Liver (tissue), 9 donors: ENCODE data around the gene EDDM3A. TPM values are rescaled to one million over a fixed set of nuclear protein-coding genes. Genes with fewer than 3 reads are reported as not detected.

Experiments
- DNase-seq: peaks from one replicate; pipeline ENCODE4 v3.0.0-alpha.2; 2017; ENCODE audit warnings: low spot score
- H3K27ac ChIP-seq, 2 donors: one replicate each; pipeline ENCODE4 v1.7.0; 2013; ENCODE audit warnings: inconsistent platforms in 2 of 2, low read length in 2 of 2, control low read depth in 1 of 2, low read depth in 1 of 2, mild to moderate bottlenecking in 1 of 2
- H3K27me3 ChIP-seq, 4 donors: one replicate each; pipeline versions ENCODE4 v1.6.1 to v1.7.0; 2013; ENCODE audit warnings: low read length in 3 of 4, inconsistent platforms in 1 of 4, mild to moderate bottlenecking in 1 of 4, moderate library complexity in 1 of 4; ENCODE audit not compliant: control insufficient read depth in 4 of 4, insufficient read depth in 4 of 4
- H3K36me3 ChIP-seq, 4 donors: one replicate each; pipeline versions ENCODE4 v1.6.1 to v1.7.0; 2013; ENCODE audit warnings: low read length in 3 of 4, mild to moderate bottlenecking in 3 of 4, low read depth in 1 of 4, moderate library complexity in 1 of 4; ENCODE audit not compliant: control insufficient read depth in 4 of 4, insufficient read depth in 3 of 4
- H3K4me1 ChIP-seq, 4 donors: one replicate each; pipeline versions ENCODE4 v1.6.1 to v1.7.0; 2013; ENCODE audit warnings: low read length in 3 of 4, mild to moderate bottlenecking in 3 of 4, moderate library complexity in 1 of 4; ENCODE audit not compliant: control insufficient read depth in 4 of 4, insufficient read depth in 4 of 4
- H3K4me3 ChIP-seq, 3 donors: one replicate each; pipeline versions ENCODE4 v1.6.1 to v1.7.0; 2013; ENCODE audit warnings: low read length in 3 of 3, control low read depth in 1 of 3, low read depth in 1 of 3, mild to moderate bottlenecking in 1 of 3
- H3K9ac ChIP-seq, 2 donors: one replicate each; pipeline ENCODE4 v1.7.0; 2013; ENCODE audit warnings: low read length in 2 of 2, mild to moderate bottlenecking in 2 of 2, moderate library complexity in 2 of 2, control low read depth in 1 of 2, low read depth in 1 of 2
- H3K9me3 ChIP-seq, 4 donors: one replicate each; pipeline versions ENCODE4 v1.6.1 to v1.7.0; 2013; ENCODE audit warnings: low read length in 3 of 4; ENCODE audit not compliant: control insufficient read depth in 4 of 4
- ATF3 ChIP-seq: IDR thresholded peaks from 2 replicates; pipeline ENCODE4 v1.6.1; 2016; ENCODE audit warnings: antibody characterized with exemption
- CTCF ChIP-seq: fragments of 150-350 bp; IDR thresholded peaks from 2 replicates; pipeline ENCODE4 v1.5.1; 2017; ENCODE audit warnings: improper control_type of control experiment, low read depth, low read length; ENCODE audit not compliant: missing input control
- EGR1 ChIP-seq, 2 donors: IDR thresholded peaks; 2 replicates each; pipeline ENCODE4 v1.6.1; 2016 to 2018; ENCODE audit warnings: antibody characterized with exemption in 2 of 2, low read depth in 2 of 2
- FOXA1 ChIP-seq: IDR thresholded peaks from 2 replicates; pipeline ENCODE4 v1.6.1; 2016; ENCODE audit warnings: antibody characterized with exemption
- FOXA2 ChIP-seq: IDR thresholded peaks from 2 replicates; pipeline ENCODE4 v1.6.1; 2016; ENCODE audit warnings: antibody characterized with exemption
- GABPA ChIP-seq, 2 donors: IDR thresholded peaks in 1 of 2; conservative IDR thresholded peaks in 1 of 2; 2 replicates each; pipeline ENCODE4 v1.6.1; 2016; ENCODE audit warnings: antibody characterized with exemption in 2 of 2, mild to moderate bottlenecking in 1 of 2, moderate library complexity in 1 of 2
- HNF4A ChIP-seq, 2 donors: conservative IDR thresholded peaks; 2 replicates each; pipeline ENCODE4 v1.6.1; 2016; ENCODE audit warnings: antibody characterized with exemption in 2 of 2, mild to moderate bottlenecking in 2 of 2
- HNF4G ChIP-seq: IDR thresholded peaks from 2 replicates; pipeline ENCODE4 v1.6.1; 2016; ENCODE audit warnings: antibody characterized with exemption
- JUND ChIP-seq, 2 donors: IDR thresholded peaks; 2 replicates each; pipeline ENCODE4 v1.6.1; 2016; ENCODE audit warnings: antibody characterized with exemption in 2 of 2
- MAX ChIP-seq: IDR thresholded peaks from 2 replicates; pipeline ENCODE4 v1.6.1; 2016; ENCODE audit warnings: antibody characterized with exemption
- NR2F2 ChIP-seq: IDR thresholded peaks from 2 replicates; pipeline ENCODE4 v1.6.1; 2016; ENCODE audit warnings: antibody characterized with exemption
- RAD21 ChIP-seq, 2 donors: IDR thresholded peaks; 2 replicates each; pipeline ENCODE4 v1.6.1; 2016; ENCODE audit warnings: antibody characterized with exemption in 2 of 2, mild to moderate bottlenecking in 2 of 2
- REST ChIP-seq: IDR thresholded peaks from 2 replicates; pipeline ENCODE4 v1.6.1; 2016; ENCODE audit warnings: antibody characterized with exemption, mild to moderate bottlenecking
- RXRA ChIP-seq, 2 donors: IDR thresholded peaks; 2 replicates each; pipeline ENCODE4 v1.6.1; 2017 to 2018; ENCODE audit warnings: antibody characterized with exemption in 2 of 2, mild to moderate bottlenecking in 1 of 2
- SP1 ChIP-seq: IDR thresholded peaks from 2 replicates; pipeline ENCODE4 v1.6.1; 2018; ENCODE audit warnings: antibody characterized with exemption, mild to moderate bottlenecking
- TAF1 ChIP-seq: conservative IDR thresholded peaks from 2 replicates; pipeline ENCODE4 v1.6.1; 2016; ENCODE audit warnings: antibody characterized with exemption, mild to moderate bottlenecking
- YY1 ChIP-seq: IDR thresholded peaks from 2 replicates; pipeline ENCODE4 v1.6.1; 2016; ENCODE audit warnings: antibody characterized with exemption, mild to moderate bottlenecking
- ZBTB33 ChIP-seq: IDR thresholded peaks from 2 replicates; pipeline ENCODE4 v1.6.1; 2016; ENCODE audit warnings: antibody characterized with exemption
- WGBS: extraction: QIAGEN DNeasy Blood & Tissue Kit; methylation state at CpG from one replicate; pipeline ENCODE4 v1.1.7; 2013; 5-methylcytosine and 5-hydroxymethylcytosine counted together
- polyA plus RNA-seq, 2 donors: library from polyadenylated mRNA; stranded (reverse) in 1 of 2; unstranded in 1 of 2; fragments of 200-250 nt in 1 of 2; fragments of >200 nt in 1 of 2; fragmentation: Nextera tagmentation in 1 of 2; extraction: Ambion mirVana in 1 of 2; gene quantifications; one replicate each; pipeline versions ENCODE4 v1.2.1 to v1.2.3, GENCODE V29; 2013 to 2015
- total RNA-seq, 2 donors: library from RNA; depleted of rRNA; stranded (reverse); fragments of >200 nt; gene quantifications; one replicate each; pipeline ENCODE4 v1.2.3, GENCODE V29; 2014
- donor health status: healthy.
- donor health status: healthy.
- donor health status: healthy.
- donor health status: healthy.
- donor health status: healthy.

The EDDM3A gene
- total and polyA plus RNA-seq, 4 donors, result not detected

GRCh38 chr14:20797164-20797563 lies 51.5 kb downstream of the EDDM3A start:
- no peak overlapping the region for H3K27ac ChIP-seq
- 97% methylated on average over 1 of the region's 1 CpG for WGBS
- no peaks in the 10 kb centered on the region for H3K9me3 ChIP-seq
- TF ChIP-seq ATF3, result no peak
- TF ChIP-seq JUND (IDR thresholded peaks at IDR 0.05), result no peak
- no peak for TF ChIP-seq YY1
- TF ChIP-seq ZBTB33, result no peak
- TF ChIP-seq FOXA1, result no peak
- no peak for TF ChIP-seq FOXA2
- TF ChIP-seq EGR1 (IDR thresholded peaks at IDR 0.05; ENCODE audit: low read depth in 2 of 2), result no peak
- no peak for TF ChIP-seq MAX
- TF ChIP-seq RXRA (IDR thresholded peaks at IDR 0.05), result no peak
- no peak for TF ChIP-seq CTCF
- no peak for TF ChIP-seq REST
- TF ChIP-seq TAF1, result no peak
- no peak for TF ChIP-seq RAD21 (IDR thresholded peaks at IDR 0.05)
- no peak for TF ChIP-seq HNF4G
- TF ChIP-seq SP1, result no peak
- TF ChIP-seq NR2F2, result no peak
- TF ChIP-seq GABPA (IDR thresholded peaks at IDR 0.05 in 1 of 2, conservative IDR thresholded peaks at IDR 0.05 in 1 of 2), result no peak
- TF ChIP-seq HNF4A (conservative IDR thresholded peaks at IDR 0.05), result no peak
- DNase-seq, result no peak
- H3K9ac ChIP-seq, result no peak overlapping the region
- H3K4me3 ChIP-seq, result no peak overlapping the region
- peaks cover 0 to 5% (median 0%) of the 10 kb centered on the region in 4 donors for H3K4me1 ChIP-seq
- H3K36me3 ChIP-seq, result no peaks in the 10 kb centered on the region
- H3K27me3 ChIP-seq, result no peaks in the 10 kb centered on the region

Other genes starting within 250 kb of the EDDM3A start
- gene RNASE10, start 240.3 kb upstream of the EDDM3A start, total RNA-seq, result under 1 TPM in 1 of 2 donors, not detected in 1; 0.19 TPM
- gene RNASE10, start 240.3 kb upstream of the EDDM3A start, polyA plus RNA-seq, result not detected
- not detected for gene RNASE9, start 184.8 kb upstream of the EDDM3A start, total RNA-seq
- not detected for gene RNASE9, start 184.8 kb upstream of the EDDM3A start, polyA plus RNA-seq
- gene RNASE11, start 157.9 kb upstream of the EDDM3A start, total RNA-seq, result not detected
- not detected for gene RNASE11, start 157.9 kb upstream of the EDDM3A start, polyA plus RNA-seq
- gene RNASE12, start 154.5 kb upstream of the EDDM3A start, total RNA-seq, result not detected
- not detected for gene RNASE12, start 154.5 kb upstream of the EDDM3A start, polyA plus RNA-seq
- not detected for gene OR6S1, start 104.2 kb upstream of the EDDM3A start, total RNA-seq
- gene OR6S1, start 104.2 kb upstream of the EDDM3A start, polyA plus RNA-seq, result not detected
- gene RNASE4, start 61.3 kb upstream of the EDDM3A start, total RNA-seq, result 100 to 1,000 TPM; 129 to 191 TPM
- gene RNASE4, start 61.3 kb upstream of the EDDM3A start, polyA plus RNA-seq, result 100 to 1,000 TPM; 176 to 319 TPM
- gene ANG, start 57.1 kb upstream of the EDDM3A start, total RNA-seq, result 1,000 to 10,000 TPM in 1 of 2 donors, 100 to 1,000 TPM in 1; 153 to 1,589 TPM
- gene ANG, start 57.1 kb upstream of the EDDM3A start, polyA plus RNA-seq, result 1,000 to 10,000 TPM; 1,170 to 2,524 TPM
- not detected for gene EDDM3B, start 22.5 kb downstream of the EDDM3A start, total RNA-seq
- gene EDDM3B, start 22.5 kb downstream of the EDDM3A start, polyA plus RNA-seq, result not detected
- gene RNASE6, start 35.4 kb downstream of the EDDM3A start, total RNA-seq, result 1 to 10 TPM; 3.9 to 4.6 TPM
- 1 to 10 TPM; 3.2 to 7.0 TPM for gene RNASE6, start 35.4 kb downstream of the EDDM3A start, polyA plus RNA-seq
- gene RNASE1, start 57.0 kb downstream of the EDDM3A start, total RNA-seq, result 10 to 100 TPM in 1 of 2 donors, 1 to 10 TPM in 1; 5.8 to 11.7 TPM
- 10 to 100 TPM; 32.6 to 37.9 TPM for gene RNASE1, start 57.0 kb downstream of the EDDM3A start, polyA plus RNA-seq
- gene RNASE3, start 145.5 kb downstream of the EDDM3A start, total RNA-seq, result 10 to 100 TPM in 1 of 2 donors, not detected in 1; 12.2 TPM
- gene RNASE3, start 145.5 kb downstream of the EDDM3A start, polyA plus RNA-seq, result under 1 TPM in 1 of 2 donors, not detected in 1; 0.52 TPM
- 10 to 100 TPM in 1 of 2 donors, under 1 TPM in 1; 0.59 to 27.0 TPM for gene RNASE2, start 209.6 kb downstream of the EDDM3A start, total RNA-seq
- 1 to 10 TPM; 2.9 to 5.7 TPM for gene RNASE2, start 209.6 kb downstream of the EDDM3A start, polyA plus RNA-seq
- 10 to 100 TPM; 31.0 to 64.8 TPM for gene METTL17, start 244.1 kb downstream of the EDDM3A start, total RNA-seq
- gene METTL17, start 244.1 kb downstream of the EDDM3A start, polyA plus RNA-seq, result 10 to 100 TPM; 35.9 to 58.6 TPM